DND-41 (cell line): ENCODE data around the gene ERG.

Experiments
- EZH2 ChIP-seq: IDR thresholded peaks from 3 replicates; pipeline ENCODE4 v1.6.1; 2012; ENCODE audit warnings: borderline replicate concordance, low read depth, mild to moderate bottlenecking, moderate library complexity, low read length, inconsistent platforms; ENCODE audit not compliant: severe bottlenecking
- TF ChIP-seq, protein P1 (sequence below): IDR thresholded peaks from 2 replicates; pipeline ENCODE4 v1.5.1; 2012; ENCODE audit warnings: borderline replicate concordance, low read length, moderate library complexity, mild to moderate bottlenecking; ENCODE audit not compliant: poor library complexity, severe bottlenecking; ENCODE audit errors: extremely low read depth

GRCh38 chr21:38443110-38443509, 55.2 kb downstream of the ERG start:
- TF ChIP-seq, protein P1, sequence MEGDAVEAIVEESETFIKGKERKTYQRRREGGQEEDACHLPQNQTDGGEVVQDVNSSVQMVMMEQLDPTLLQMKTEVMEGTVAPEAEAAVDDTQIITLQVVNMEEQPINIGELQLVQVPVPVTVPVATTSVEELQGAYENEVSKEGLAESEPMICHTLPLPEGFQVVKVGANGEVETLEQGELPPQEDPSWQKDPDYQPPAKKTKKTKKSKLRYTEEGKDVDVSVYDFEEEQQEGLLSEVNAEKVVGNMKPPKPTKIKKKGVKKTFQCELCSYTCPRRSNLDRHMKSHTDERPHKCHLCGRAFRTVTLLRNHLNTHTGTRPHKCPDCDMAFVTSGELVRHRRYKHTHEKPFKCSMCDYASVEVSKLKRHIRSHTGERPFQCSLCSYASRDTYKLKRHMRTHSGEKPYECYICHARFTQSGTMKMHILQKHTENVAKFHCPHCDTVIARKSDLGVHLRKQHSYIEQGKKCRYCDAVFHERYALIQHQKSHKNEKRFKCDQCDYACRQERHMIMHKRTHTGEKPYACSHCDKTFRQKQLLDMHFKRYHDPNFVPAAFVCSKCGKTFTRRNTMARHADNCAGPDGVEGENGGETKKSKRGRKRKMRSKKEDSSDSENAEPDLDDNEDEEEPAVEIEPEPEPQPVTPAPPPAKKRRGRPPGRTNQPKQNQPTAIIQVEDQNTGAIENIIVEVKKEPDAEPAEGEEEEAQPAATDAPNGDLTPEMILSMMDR = no peak
- no peak for TF ChIP-seq EZH2
